HG03159 (cell line): ENCODE results near the gene TTC7B.

Experiments used
- ATAC-seq: cut with Tn5 transposase; IDR thresholded peaks from one replicate; pipeline ENCODE4 v1.9.1; 2021; ENCODE audit warnings: mild to moderate bottlenecking, moderate library complexity; ENCODE audit not compliant: unreplicated experiment

The TTC7B gene

DNA sequence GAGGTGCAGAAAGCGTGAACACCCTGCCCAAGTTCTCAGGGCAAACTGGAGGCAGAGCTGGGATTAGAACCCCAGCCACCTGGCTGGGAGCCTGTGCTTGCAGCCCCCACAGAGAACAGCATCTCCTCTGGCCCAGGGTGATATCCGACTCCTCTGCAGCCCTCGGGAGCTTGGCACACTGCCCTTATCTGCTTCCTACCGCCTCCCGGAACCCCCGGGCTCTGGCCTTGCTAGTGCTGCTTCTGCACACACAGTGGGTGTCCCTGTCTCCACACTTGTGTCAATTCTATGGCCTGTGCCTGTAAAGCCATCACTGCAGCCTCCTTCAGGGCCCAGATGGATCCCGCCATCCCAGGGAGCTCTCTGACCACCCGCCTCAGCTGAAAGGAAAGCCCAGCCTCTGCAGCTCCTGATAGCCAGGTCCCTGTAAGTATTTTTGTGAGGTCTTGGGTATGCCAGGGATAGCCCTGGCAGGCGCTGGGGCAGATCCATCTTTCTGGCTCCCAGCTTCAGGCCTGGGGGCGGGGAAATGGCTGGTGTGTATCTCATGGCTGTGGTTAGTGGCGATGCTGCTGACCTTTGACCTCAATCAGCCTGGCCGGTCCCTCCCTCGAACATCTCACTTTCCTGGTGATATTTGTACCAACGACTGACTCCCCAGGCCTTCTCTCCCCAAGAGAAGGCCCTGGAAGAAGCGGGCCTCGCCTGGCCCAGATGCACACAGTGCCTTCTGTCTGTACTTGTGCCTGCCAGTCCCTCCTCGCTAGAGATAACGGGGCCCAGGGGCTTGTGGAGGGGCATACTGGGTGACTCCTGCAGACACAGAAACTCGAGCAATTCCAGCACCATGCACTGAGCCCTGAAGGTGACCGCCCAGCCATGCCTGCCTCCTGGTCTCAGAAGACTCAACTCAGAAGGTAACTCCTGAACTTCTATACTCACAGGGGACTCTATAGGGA, 235.6 kb downstream of the TTC7B start:
- no peak for ATAC-seq

- ATAC-seq = no peak
Measured at GRCh38 chr14:90579816-90580215, 236.4 kb downstream of the TTC7B start.

GRCh38 chr14:90579088-90579487, 237.1 kb downstream of the TTC7B start:
- ATAC-seq = no peak

GRCh38 chr14:90578283-90578985, 237.8 kb downstream of the TTC7B start:
- ATAC-seq = no peak

- no peak for ATAC-seq
Measured at GRCh38 chr14:90577661-90578282, 238.5 kb downstream of the TTC7B start.

DNA sequence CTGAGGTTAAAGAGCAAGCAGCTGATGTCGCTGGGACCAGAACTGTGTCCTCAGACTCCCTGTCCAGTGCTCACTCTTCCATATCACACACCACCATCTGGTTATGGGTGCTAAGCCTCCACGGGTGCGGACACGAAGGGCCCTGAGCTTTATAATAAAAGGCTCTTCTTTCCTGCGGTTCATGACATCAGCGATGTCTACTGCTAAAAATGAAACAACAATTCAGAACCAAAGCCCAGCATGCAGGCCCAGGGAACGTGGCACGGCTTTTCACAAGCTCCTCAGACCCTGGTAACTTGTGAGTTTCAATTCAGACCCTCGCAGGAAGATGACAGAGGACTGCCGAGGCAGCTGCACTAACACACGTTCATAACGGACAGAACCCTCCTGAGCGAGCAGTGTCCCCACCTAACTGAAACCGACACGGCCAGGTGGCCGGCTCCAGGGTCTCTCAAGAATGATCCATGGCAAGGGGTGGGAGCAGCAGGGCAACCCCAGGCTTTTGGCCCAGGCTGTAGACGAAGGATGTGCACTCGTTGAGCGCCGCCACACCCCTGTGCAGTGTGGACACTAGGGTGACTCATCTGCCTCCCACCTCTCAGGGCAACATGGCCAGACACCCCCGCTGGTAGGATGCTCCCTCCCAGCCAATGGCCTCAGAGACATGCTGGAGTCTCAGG, 239.1 kb downstream of the TTC7B start:
- ATAC-seq = no peak

- no peak for ATAC-seq
Measured at GRCh38 chr14:90576581-90576980, 239.6 kb downstream of the TTC7B start.

GRCh38 chr14:90575781-90576180, 240.4 kb downstream of the TTC7B start:
- ATAC-seq = no peak

DNA sequence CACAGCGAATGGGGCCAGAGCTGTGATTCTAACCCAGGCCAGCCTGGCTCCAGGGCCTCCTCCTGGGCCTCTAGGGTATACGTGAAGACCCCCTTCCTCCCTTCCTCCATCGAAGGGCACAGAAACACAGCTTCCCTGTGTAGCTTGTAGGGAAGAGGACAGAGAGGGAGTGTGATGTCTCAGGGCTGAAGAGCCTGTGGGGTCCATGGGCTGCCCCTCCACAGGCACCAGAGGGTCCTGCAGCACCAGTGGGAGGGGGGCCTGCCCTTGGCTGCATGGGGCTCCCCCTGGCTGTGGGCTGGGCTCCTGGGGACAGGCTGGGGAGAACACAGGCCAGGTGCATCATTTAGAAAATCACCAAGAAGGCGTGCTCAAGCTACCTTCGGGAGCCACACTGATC, 240.9 kb downstream of the TTC7B start:
- no peak for ATAC-seq

- ATAC-seq = no peak
Measured at GRCh38 chr14:90574188-90575131, 241.8 kb downstream of the TTC7B start.

GRCh38 chr14:90573385-90574105, 242.7 kb downstream of the TTC7B start:
- ATAC-seq = no peak

- ATAC-seq = no peak
Measured at GRCh38 chr14:90572441-90573150, 243.6 kb downstream of the TTC7B start.

- ATAC-seq = no peak
Measured at GRCh38 chr14:90571149-90571947, 244.9 kb downstream of the TTC7B start.

- no peak for ATAC-seq
Measured at GRCh38 chr14:90570461-90570860, 245.8 kb downstream of the TTC7B start.

- ATAC-seq = no peak
Measured at GRCh38 chr14:90569606-90570387, 246.4 kb downstream of the TTC7B start.

- no peak for ATAC-seq
Measured at GRCh38 chr14:90569201-90569600, 247.0 kb downstream of the TTC7B start.

GRCh38 chr14:90568405-90568804, 247.8 kb downstream of the TTC7B start:
- ATAC-seq = no peak
